Gastroesophageal sphincter (tissue), 4 donors: Measurements from ENCODE around the gene BRPF3. TPM values are rescaled to one million over a fixed set of nuclear protein-coding genes. Genes with fewer than 3 reads are reported as not detected.

ENCODE experiments used
- ATAC-seq: fragments of 150-250 bp; one replicate; pipeline ENCODE4 v1.9.1; 2016; ENCODE audit warnings: mild to moderate bottlenecking, moderate library complexity
- H3K27ac ChIP-seq, 4 donors: fragments of 200-600 bp; sonication (generic) in 3 of 4; 1 replicate in 3 of 4; 2 replicates in 1 of 4; pipeline ENCODE4 v1.5.1; 2016 to 2019
- H3K27me3 ChIP-seq: fragments of 200-600 bp; sonication (generic); one replicate; pipeline ENCODE4 v1.5.1; 2019
- H3K36me3 ChIP-seq, 2 donors: fragments of 200-600 bp; sonication (generic); one replicate each; pipeline ENCODE4 v1.5.1; 2019; ENCODE audit warnings: control low read depth in 1 of 2
- H3K4me1 ChIP-seq, 3 donors: fragments of 200-600 bp; sonication (generic); 1 replicate in 2 of 3; 2 replicates in 1 of 3; pipeline ENCODE4 v1.5.1; 2016 to 2019; ENCODE audit warnings: control low read depth in 2 of 3
- H3K4me3 ChIP-seq, 2 donors: fragments of 200-600 bp; sonication (generic); one replicate each; pipeline ENCODE4 v1.5.1; 2019; ENCODE audit warnings: mild to moderate bottlenecking in 1 of 2, moderate library complexity in 1 of 2
- H3K9me3 ChIP-seq, 3 donors: fragments of 200-600 bp; sonication (generic); one replicate each; pipeline ENCODE4 v1.5.1; 2017 to 2019; ENCODE audit warnings: control low read depth in 2 of 3
- CTCF ChIP-seq, 4 experiments: fragments of 200-600 bp in 2 of 4; fragments of 450-650 bp in 2 of 4; sonication (generic) in 1 of 4; IDR thresholded peaks; one replicate each; pipeline ENCODE4 v1.5.1; 2017 to 2019; ENCODE audit warnings: antibody characterized with exemption in 4 of 4, mild to moderate bottlenecking in 2 of 4, moderate library complexity in 2 of 4
- EP300 ChIP-seq: sonication (generic); formaldehyde crosslinking; IDR thresholded peaks from one replicate; pipeline ENCODE4 v1.6.1; 2017; ENCODE audit warnings: antibody characterized with exemption, mild to moderate bottlenecking
- POLR2A ChIP-seq, 2 donors: fragments of 450-650 bp; IDR thresholded peaks; one replicate each; pipeline ENCODE4 v1.6.1; 2017; ENCODE audit warnings: antibody characterized with exemption in 2 of 2, mild to moderate bottlenecking in 2 of 2, moderate library complexity in 1 of 2
- POLR2AphosphoS5 ChIP-seq: sonication (generic); formaldehyde crosslinking; IDR thresholded peaks from one replicate; pipeline ENCODE4 v1.6.1; 2017; ENCODE audit warnings: antibody characterized with exemption
- WGBS, 2 donors: methylation state at CpG; one replicate each; pipeline ENCODE4 v1.1.5; 2018; ENCODE audit warnings: low coverage in 1 of 2; 5-methylcytosine and 5-hydroxymethylcytosine counted together
- total RNA-seq, 4 donors: library from RNA; depleted of rRNA; stranded (reverse); fragments of >200 nt; gene quantifications; one replicate each; pipeline ENCODE4 v1.1.0, GENCODE V29; 2016

The BRPF3 gene
- total RNA-seq, 4 donors from 2014 or later = 19.0 to 36.7 (median 20.4) TPM

GRCh38 chr6:36219081-36219480, 22.5 kb downstream of the BRPF3 start:
- no peaks in the 10 kb centered on the region for H3K27me3 ChIP-seq
- ATAC-seq = no peak
- no peaks in the 10 kb centered on the region for H3K4me1 ChIP-seq
- no peak overlapping the region for H3K27ac ChIP-seq
- no peaks in the 10 kb centered on the region for H3K9me3 ChIP-seq
- WGBS, 2 donors = 68 to 94% methylated on average over 2 to 3 of the region's 3 CpGs
- no peak for TF ChIP-seq CTCF (IDR thresholded peaks at IDR 0.05)
- no peak for TF ChIP-seq EP300
- TF ChIP-seq POLR2A (IDR thresholded peaks at IDR 0.05) = no peak
- TF ChIP-seq POLR2AphosphoS5 = no peak
- H3K4me3 ChIP-seq = no peak overlapping the region
- H3K36me3 ChIP-seq = peaks cover 4 to 92% of the 10 kb centered on the region in 2 donors

GRCh38 chr6:36220226-36220625, 23.7 kb downstream of the BRPF3 start:
- Histone ChIP-seq H3K27me3 (no peaks in the 10 kb centered on the region), H3K4me1 (no peaks in the 10 kb centered on the region), H3K36me3 (peaks cover 4 to 92% of the 10 kb centered on the region in 2 donors), H3K27ac (no peak overlapping the region), H3K4me3 (no peak overlapping the region), H3K9me3 (no peaks in the 10 kb centered on the region)
- WGBS, 2 donors = 67 to 85% methylated on average over 4 of the region's 4 CpGs
- TF ChIP-seq CTCF (IDR thresholded peaks at IDR 0.05) (no peak), POLR2AphosphoS5 (no peak), POLR2A (IDR thresholded peaks at IDR 0.05) (no peak), EP300 (no peak)
- ATAC-seq = no peak

GRCh38 chr6:36221674-36222073, 25.1 kb downstream of the BRPF3 start:
- 64 to 83% methylated on average over 2 of the region's 2 CpGs for WGBS, 2 donors
- no peak for ATAC-seq
- Histone ChIP-seq H3K9me3 (no peaks in the 10 kb centered on the region), H3K4me3 (no peak overlapping the region), H3K27ac (no peak overlapping the region), H3K36me3 (peaks cover 4 to 92% of the 10 kb centered on the region in 2 donors), H3K27me3 (no peaks in the 10 kb centered on the region), H3K4me1 (no peaks in the 10 kb centered on the region)
- TF ChIP-seq EP300 = no peak
- TF ChIP-seq POLR2AphosphoS5 = no peak
- no peak for TF ChIP-seq CTCF (IDR thresholded peaks at IDR 0.05)
- no peak for TF ChIP-seq POLR2A (IDR thresholded peaks at IDR 0.05)

GRCh38 chr6:36222924-36223323, 26.4 kb downstream of the BRPF3 start:
- ATAC-seq = no peak
- TF ChIP-seq POLR2AphosphoS5 (no peak), CTCF (IDR thresholded peaks at IDR 0.05) (no peak), EP300 (no peak), POLR2A (IDR thresholded peaks at IDR 0.05) (no peak)
- H3K9me3 ChIP-seq = no peaks in the 10 kb centered on the region
- H3K4me1 ChIP-seq = no peaks in the 10 kb centered on the region
- peaks cover 4 to 92% of the 10 kb centered on the region in 2 donors for H3K36me3 ChIP-seq
- no peaks in the 10 kb centered on the region for H3K27me3 ChIP-seq
- H3K4me3 ChIP-seq = no peak overlapping the region
- WGBS, 2 donors = 57 to 70% methylated on average over 2 to 4 of the region's 4 CpGs
- no peak overlapping the region for H3K27ac ChIP-seq

- no peak for TF ChIP-seq CTCF (IDR thresholded peaks at IDR 0.05)
- no peak for TF ChIP-seq EP300
- TF ChIP-seq POLR2AphosphoS5 = no peak
- TF ChIP-seq POLR2A (IDR thresholded peaks at IDR 0.05) = no peak
- 88 to 89% methylated on average over 1 of the region's 1 CpG for WGBS, 2 donors
- Histone ChIP-seq H3K4me1 (no peaks in the 10 kb centered on the region), H3K36me3 (peaks cover 4 to 92% of the 10 kb centered on the region in 2 donors), H3K27me3 (no peaks in the 10 kb centered on the region), H3K27ac (no peak overlapping the region), H3K9me3 (no peaks in the 10 kb centered on the region), H3K4me3 (no peak overlapping the region)
- ATAC-seq = no peak
These were observed 27.2 kb downstream of the BRPF3 start for GRCh38 chr6:36223706-36224105.
